ENCODE results near the gene CD69.
A peak's percentile ranks its signal among the peaks of the same experiment; 100 is the strongest.

CD69 gene

DNA sequence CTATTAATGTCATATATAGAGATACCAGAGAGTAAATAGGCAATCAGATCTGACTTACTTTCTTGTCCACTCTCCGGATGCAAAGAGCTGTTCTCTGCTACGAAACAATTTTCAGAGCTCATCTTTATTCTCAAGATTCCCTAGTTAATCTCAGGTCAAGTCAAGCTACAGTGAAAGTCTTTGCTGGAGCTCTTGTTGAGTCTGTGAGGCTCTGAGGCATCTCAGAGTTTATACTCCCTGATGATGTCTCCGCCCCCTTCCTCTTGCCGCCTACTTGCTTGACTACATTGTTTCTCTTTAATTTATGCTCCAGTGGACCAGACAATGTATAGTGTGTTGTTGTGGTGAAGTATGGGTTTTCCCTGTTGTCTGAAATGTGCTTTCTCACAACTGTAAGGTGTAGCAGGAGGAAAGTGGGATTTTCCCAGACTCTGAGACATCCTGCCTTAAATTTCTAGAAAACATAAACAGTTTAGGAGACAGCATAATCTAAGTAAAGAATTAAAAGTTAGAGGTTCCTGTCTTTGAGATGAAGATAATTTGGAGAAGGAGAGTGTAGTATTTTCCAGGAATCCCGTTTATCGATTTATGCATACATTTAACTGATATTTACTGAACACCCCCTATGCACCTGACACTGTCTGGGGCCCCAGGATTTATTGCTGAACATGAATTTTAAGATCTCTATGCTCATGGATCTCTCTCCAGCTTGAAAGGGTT lies at the start of gene CD69:
CD69 (minus strand) TSS at position 203 of the 720 bp plus-strand sequence; CDS start at position 122, 81 bp downstream.
- peak; percentile 75 to 78 for DNase-seq

DNA sequence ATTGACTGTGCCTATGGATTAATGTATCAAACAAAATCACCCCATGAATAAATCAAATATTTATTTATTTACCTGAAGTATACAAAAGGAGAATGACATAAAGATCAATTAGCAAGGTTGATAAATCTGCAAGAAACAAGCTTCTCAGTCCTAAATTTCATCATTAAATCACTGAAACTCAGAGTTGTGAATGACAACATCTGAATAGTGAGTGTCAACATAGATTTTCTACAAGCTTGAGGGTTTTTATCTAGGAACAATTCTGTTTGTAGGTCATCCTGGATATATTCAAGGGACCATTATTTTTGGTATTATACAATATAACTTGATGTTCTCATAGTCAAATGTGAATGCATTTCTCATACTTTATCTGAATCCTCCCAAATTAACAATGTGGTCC lies 49.2 kb upstream of the CD69 start:
- no peak for DNase-seq

DNA sequence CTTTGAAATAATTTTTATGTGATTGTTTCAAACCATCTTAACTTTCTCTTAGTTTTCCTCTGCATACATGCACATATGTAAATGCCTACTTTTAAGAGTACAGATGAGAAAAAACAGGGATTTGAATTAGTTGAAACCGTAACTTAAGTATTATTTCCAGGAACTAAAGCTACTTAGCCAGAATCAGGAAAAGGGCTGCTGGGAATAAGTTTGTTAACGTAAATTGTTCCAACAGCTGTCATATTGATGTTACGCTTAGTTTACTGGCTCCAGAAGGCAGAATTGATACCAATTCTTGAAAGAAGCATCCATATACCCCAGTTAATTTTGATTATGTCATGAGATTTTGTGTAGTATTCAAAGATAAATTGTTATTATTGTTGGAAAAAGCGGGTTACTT lies 48.6 kb upstream of the CD69 start:
- DNase-seq = no peak

DNA sequence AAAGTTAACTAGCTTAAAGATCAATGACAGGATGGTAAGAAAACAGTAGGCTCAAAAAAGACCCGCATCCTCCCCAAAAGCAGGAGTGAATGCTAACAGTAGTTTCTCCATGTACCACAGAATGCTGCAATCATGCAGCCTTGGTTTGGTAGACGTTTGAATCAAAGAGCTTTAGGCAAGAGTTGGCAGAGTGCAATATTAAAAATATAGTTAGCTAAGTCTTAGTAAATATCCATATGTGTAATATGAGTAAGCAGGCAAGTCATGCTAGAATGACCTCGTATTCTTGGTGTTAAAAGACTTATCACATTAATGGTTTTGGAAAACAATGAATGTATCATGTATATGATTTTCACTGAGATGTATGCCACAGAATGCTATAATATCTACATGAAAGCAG lies 47.8 kb upstream of the CD69 start:
- no peak for DNase-seq

DNA sequence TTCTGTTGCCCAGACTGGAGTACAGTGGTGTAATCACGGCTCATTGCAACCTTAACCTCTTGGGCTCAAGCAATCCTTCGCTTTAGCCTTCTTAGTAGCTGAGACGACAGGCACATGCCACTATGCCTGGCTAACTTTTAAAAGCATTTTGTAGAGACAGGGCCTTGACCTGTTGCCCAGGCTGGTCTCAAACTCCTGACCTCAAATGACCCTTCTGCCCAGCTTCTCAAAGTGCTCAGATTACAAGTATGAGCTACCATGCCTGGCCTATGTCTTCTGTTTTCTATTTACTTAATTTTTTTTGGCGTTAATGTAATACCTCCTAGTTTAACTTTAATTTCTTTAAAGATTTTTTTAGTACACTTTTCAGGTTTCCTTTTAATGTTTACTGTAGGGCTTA lies 46.0 kb upstream of the CD69 start:
- no peak for DNase-seq

DNA sequence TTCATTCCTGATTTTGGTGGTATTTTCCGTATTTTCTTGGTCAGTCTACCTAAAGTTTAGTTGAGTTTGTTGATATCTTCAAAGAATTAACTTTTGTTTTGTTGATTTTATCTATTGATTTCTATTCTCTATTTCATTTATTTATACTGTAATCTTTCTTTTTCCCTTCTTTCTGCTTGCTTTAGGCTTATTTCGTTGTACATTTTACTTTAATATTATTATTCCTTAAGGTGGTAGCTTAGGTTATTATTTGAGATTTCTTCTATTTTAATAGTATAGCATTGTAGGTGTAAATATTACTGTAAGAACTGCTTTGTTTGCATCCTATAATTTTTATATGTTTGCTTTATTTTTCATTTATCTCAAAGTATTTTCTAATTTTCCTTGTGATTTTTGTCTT lies 45.2 kb upstream of the CD69 start:
- DNase-seq = no peak

DNA sequence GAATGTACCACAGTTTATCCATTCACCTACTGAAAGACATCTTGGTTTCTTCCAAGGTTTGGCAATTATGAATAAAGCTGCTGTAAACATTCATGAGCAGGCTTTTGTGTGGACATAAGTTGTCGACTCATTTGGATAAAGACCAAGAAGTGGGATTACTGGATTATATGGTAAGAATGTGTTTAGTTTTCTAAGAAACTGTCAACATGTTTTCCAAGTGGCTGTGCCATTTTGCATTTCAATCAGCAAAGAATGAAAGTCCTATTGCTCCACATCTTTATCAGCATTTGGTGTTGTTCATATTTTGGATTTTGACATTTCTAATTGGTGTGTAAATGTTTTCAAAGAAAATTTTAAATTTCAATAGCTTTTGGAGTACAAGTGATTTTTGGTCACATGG lies 39.3 kb upstream of the CD69 start:
- DNase-seq = no peak

DNA sequence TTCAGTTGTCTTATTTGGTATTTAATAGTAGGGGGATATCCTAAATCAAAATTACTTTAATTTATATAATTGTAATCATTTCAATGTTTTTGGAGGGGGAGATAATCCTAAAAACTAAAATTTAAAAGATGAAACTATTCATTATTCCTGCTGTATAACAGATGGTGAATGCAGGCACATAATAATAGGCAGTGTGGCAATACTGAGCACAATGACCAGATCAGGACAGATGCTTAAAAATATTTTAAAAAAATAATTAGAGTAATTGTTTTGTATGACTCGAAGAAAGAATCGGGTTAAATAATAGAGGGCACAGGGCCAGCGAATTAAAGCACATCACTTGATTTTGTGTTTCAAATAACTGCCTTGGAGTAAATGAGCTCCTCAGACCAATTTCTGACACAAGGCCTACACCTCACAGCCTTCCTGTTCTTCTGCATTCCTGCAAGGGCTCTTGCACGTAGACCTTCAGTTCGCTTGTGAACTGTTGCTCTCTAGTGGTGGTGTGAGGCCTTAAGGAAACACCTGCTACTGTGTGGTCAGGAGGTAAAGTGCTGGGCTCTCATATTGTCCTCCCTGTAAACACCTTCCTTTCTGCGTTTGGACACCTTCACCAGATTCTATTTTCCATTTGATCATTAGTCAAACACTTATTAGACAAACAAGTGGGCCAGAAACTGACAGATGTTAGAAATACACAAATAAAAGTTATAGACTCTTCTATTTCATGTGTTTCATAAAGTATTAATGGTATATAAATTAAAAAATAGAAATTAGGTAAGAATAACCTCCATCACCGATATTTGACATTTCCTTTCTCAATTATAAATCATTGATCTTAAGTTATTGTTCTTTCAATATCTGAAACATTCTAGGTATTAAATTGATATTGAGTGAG lies 37.3 kb upstream of the CD69 start:
- peak; percentile 79 to 83 for DNase-seq

DNA sequence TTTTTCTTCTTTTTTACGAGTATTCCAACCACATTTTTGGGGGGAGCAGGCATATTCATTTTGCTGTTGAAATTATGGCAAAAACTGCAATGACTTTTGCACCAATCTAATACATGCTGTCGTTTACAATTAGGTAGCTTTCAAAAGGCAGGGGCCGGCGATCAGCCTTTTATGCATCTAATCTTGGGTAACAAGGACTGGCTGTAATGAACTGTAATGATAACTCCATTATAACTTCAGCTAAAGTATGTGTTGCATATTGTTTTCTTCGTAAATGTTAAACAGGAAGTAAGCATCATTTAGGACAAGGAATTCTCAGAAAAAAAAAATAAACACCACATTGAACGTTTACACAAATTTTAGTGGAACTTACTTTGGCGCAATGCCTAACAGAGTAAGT lies 36.3 kb upstream of the CD69 start:
- DNase-seq = no peak

DNA sequence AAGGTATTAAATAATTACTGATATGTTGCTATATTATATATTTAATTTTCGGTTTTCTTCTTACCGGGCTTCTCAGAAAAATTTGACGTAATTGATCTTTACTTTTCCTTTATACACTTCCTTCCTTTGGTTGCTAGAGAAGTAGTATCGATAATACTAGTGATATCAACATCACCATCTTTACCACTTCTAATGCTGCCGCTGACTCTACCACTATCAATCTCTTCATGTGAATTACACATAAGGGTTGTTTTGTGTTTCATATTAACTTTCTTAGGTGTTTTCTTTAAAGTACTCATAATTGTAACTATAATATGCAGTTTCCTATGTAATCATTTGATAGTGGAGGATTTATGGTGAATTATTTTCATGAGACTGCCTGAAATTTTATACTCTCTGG lies 35.6 kb upstream of the CD69 start:
- DNase-seq = no peak

DNA sequence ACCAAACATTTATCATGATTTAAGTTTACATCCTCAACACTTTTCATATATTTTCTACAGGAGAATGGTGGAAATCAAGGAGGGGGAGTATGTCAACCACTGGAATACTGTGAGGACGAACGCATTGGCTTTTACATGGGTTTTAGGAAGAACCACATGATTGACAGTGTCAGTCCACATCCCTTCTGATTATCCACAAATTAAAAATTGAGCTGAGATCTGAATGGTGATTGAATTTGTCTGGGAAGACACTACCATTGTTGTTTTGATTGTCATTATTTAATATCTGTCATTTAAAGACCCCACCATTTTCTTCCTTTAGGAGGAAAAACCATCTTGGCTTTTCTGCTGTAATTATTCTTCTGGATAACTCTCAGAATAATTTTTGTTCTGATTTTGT lies 35.2 kb upstream of the CD69 start:
- DNase-seq = no peak

DNA sequence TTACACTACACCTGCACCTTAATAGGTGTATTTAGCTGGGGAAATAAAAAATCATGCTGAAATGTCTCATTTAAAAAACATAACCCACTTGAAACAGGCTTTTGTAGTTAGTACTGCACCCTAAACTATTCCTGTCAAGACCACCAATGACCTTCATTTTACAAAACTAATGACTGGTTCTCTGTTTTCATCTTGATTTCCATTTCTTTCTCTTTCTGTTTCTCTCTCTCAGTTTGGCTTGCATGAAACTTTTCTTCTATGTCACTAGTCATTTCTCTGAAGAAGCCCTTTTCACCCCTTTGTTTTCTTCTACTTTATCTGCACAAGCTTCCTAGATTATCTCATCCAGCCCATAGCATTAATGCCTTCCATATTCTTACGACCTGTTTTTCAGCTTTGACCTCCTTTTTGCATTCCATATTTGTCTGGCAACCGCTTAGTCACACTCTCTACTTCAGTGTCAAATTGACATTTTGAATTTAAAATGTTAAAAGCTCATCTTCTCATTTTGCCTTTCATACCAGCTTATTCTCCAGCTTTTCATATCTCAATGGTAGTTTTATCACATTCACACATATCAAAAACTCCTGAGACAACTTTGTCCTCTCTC lies 33.9 kb upstream of the CD69 start:
- no peak for DNase-seq

DNA sequence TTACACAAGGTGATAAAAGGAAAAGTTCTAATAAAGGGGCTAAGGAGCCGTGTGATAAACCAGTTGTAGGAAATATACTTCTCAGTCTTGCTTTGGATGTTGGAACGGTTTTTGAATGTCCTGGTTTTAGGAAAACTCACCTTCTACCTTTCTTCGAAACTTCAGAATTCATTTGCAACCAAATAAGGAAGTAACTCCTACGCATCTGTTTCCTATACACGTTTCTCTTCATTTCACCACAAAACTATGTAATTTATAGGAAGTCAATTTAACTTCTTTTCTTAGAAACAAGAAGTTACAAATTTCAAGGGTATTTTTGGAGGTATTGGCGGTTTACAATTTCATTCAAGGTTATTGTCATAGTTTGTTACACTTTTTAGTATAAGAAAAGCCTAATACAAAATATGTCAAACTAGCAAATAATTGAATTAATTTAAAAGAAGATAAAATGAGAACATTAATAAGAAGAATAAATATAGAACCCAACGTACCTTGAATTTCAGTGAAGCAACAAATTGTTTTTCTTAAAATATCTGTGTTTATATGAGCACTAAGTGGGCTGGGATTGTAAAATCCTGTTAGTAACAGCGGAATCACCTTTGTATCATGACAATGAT lies 33.2 kb upstream of the CD69 start:
- no peak for DNase-seq

DNA sequence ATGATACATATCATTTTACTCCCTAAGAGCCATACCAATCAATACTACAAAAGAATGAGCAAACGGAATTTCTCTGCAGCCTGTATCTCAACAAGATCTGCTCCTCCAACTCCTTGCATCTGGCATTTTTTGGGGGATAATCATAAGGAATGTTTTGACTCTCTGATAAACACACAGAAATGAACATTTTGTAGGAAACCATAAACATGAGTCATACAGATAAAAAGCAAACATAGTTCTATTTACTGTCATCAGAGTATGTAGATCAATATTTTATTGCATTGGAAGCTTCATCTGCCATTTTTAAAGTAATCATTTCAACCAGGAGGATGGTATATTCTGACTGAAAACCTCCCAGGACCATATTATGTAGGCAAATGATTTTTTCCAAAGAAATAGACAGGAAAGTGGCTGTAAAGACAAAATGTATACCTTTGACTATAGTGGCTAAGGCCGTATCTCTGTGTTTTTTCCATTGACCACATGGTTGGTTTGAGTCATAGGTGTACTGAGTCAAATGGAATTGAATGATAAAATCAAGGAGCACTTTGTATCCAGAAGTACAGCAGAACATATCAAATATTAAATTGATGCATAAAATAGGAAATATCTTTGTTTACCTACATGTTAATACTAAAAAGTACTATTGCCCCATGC lies 32.4 kb upstream of the CD69 start:
- no peak for DNase-seq

DNA sequence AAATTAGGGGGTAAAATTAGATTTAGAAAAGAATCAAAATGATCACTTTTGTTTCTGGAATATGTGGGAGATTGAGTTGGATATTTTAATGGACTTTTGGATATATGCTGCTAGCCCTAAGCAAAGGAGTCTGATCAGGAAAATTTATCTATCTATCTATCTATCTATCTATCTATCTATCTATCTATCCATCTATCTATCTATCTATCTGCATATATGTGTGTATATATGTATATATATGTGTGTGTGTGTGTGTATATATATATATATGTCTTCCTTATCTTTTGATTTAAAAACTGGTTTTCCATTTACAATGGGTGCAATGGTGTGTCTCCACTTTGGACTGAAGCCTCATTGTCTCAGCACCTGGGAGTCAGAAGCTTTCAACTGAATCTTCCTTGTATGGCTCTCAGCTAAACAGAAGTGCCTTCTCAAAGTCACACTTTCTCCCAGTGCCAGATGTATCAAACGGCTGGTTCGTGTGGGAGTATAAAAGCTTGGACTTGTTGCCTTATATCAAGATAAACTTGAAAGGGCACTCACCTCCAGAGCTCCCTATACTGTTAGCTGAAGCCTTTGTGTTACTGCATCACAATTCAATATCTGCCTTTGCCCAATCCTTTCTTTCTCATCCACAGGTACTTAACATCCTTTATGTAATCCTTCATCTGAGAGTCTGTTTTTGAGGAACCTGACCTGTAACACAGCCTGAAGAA lies 31.6 kb upstream of the CD69 start:
- DNase-seq = no peak

DNA sequence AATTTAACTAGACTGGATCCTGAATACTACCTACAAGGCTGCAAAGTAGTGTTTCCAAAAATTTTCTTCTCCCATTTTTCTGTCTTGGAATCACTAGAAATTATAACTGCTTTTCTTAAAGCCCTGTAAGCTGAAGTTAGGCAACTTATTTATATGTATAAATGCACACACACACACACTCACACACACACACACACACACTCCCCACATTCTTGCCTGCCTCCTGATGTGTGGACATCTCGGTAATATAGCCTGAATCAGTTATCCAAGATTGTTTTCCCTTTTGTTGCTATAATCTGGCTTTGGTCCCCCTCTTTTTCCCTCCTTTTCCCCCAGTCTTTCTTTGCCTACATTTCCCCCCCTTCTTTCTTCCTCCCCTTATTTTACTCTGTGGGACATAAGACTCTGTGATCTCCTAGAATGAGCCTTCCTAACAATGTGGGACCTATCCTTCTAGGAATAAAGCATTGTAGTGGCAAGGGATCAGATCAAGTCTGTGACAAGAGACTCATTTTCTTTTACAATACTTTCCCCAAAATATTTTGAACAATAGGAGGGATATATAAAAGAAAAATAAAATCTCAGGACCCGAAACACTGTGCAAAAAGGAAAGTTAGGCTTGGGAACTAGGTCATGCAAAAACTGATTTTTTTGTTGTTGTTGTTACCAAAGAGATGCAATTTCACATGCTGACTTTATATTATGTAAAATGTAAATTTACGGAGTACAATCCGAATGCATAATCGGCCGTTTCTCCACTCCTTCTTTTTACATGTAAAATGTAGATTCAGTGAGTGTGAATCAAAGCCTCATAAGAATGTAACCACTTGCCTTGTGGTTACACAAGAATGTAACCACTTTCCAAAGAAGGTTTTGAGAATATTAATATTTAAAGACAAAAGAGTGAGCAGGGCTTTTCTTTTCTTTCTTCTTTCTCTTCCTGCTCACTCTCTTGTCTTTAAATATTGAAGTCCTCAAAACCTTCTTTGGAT lies 26.3 kb upstream of the CD69 start:
- no peak for DNase-seq

DNA sequence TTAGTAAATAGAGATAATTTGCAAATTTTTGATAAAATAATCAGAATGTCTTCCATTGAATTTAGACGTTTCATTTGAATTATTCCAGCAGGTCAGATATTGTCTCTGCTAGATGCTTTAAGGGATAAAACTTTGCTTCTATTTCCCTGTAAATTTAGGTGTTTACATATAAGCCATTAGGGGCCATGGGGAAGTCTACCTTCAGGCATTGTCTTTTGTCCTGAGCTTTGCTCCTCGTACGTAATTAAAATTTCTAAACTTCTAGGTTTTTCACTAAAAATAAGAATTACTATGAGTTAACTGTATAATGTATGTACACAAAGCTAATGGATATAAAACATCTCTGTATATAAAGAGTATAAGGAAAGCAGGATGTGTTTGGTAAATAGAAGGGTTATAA lies 24.1 kb upstream of the CD69 start:
- no peak for DNase-seq

DNA sequence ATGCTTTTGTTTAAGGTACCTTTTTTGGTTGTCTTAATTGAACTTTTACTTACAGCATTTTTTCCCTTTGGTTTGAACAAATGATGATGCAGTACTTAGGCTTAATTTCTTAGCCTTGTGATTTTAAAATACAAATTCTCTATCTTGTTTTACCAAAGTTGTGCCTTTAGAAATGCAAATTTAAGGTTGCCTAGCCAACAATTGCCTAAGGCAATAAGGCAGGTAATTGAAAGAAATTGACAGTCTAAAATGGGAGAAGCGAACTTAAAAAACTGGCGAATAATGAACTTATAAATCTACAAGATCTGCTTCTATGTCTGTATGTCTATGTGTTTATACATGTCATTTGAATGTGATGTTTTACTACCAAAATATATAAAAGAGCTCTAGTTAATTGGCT lies 23.6 kb upstream of the CD69 start:
- no peak for DNase-seq

DNA sequence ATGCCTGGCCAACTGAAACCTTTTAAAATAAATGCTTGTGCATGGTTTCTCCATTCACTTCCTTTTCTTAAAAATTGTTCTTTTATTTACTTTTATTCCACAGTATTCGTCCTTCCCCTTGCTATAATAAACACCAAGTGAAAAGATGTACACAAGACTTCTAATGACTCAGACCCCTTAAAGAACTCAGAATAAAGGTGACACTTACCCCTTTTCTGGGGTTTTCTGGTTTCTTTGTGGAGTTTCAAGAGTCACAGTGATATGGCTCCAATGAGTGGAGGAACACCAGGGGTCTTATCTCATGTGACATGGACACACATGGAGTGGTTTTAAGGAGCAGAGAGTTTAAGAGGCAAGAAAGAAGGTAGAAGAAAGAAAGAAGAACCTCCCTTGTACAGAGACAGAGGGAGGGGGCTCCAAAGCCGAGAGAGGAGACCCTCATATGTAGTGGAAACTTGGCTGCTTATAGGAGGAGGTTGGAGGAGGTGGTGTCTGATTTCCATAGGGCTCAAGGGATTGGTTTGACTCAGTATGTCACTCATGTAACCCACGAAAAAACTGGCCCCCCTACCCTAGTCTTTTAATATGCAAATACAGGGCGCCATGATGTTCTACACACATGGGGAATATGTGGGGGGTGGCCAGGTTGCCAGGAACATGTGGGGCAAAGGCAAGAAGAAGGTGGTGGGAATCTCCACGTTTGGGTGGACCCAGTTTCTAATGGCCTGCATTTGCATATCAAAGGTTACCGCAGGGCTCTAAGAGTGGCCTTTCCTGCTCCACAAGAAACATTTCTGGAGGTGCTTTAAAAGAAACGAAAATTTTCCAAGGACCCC lies 22.1 kb upstream of the CD69 start:
- DNase-seq = no peak

DNA sequence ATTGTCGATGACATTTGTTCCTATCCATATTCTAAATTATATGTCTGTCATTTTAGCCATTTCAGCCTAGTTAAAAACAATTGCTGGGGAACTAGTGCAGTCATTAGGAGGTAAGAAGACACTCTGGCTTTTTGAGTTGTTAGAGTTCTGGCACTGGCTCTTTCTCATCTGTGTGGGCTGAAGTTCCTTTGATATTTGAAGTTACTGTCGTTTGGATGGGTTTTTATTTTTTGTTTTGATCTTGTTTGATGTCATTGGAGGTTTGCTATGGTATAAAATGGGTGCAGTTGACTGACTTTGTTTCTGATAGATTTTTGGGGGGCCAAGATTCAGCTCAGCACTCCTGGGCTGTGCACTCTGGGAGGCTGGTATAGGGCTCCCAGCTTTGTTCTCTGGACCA lies 20.7 kb upstream of the CD69 start:
- DNase-seq = no peak
